Mucosa of descending colon (tissue), 3 donors: Measurements from ENCODE around the gene TNFRSF4. TPM values are rescaled to one million over a fixed set of nuclear protein-coding genes. Genes with fewer than 3 reads are reported as not detected.

Experiments used
- ATAC-seq: fragments of 200-7000 bp; cut with Tn5 transposase; one replicate; pipeline ENCODE4 v1.9.1; 2020; ENCODE audit warnings: mild to moderate bottlenecking, moderate library complexity
- DNase-seq, 3 donors: peaks; one replicate each; pipeline ENCODE4 v3.0.0-alpha.2; 2020
- H3K36me3 ChIP-seq: fragments of 200-600 bp; one replicate; pipeline ENCODE4 v1.8.0; 2021; ENCODE audit warnings: low read depth, mild to moderate bottlenecking
- H3K4me1 ChIP-seq: fragments of 200-600 bp; one replicate; pipeline ENCODE4 v1.8.0; 2021; ENCODE audit warnings: low read depth, mild to moderate bottlenecking
- H3K4me3 ChIP-seq: fragments of 200-600 bp; one replicate; pipeline ENCODE4 v1.8.0; 2021; ENCODE audit warnings: mild to moderate bottlenecking
- H3K9me3 ChIP-seq: fragments of 200-600 bp; one replicate; pipeline ENCODE4 v1.8.0; 2021; ENCODE audit warnings: mild to moderate bottlenecking
- CTCF ChIP-seq: fragments of 200-600 bp; IDR thresholded peaks from one replicate; pipeline ENCODE4 v1.8.0; 2022; ENCODE audit warnings: antibody characterized with exemption, mild to moderate bottlenecking
- intact Hi-C, 2 donors: fragments of 100-400 bp; cut with DNase I in 1 of 2; cut with micrococcal nuclease in 1 of 2; formaldehyde crosslinking; loops; one replicate each; pipeline versions ENCODE4 v1.11.0 to v1.11.1; 2022; cut with DNase I, micrococcal nuclease
- total RNA-seq, 3 donors: library from RNA; stranded (reverse); fragmentation: NEBNext Ultra II Directional in 2 of 3; extraction: Animal tissue kit (Norgen Biotek cat#: 25700) in 2 of 3; gene quantifications; one replicate each; pipeline versions ENCODE4 v1.2.1 to v1.2.4, GENCODE V29; 2021 to 2023
- donor health status: DM: no; HTN: no; CAD: no; lungs with moderate emphysema.
- donor health status: DM: no; HTN: no; CAD: no.
- donor health status: DM: no; HTN: yes; CAD: no.

The TNFRSF4 gene
- total RNA-seq, 3 donors from 2014 or later: 0.69 to 1.2 (median 0.80) TPM

GRCh38 chr1:1220197-1220596 lies 6.2 kb upstream of the TNFRSF4 start:
- H3K4me3 ChIP-seq: no peak overlapping the region
- TF ChIP-seq CTCF: no peak
- intact Hi-C loops: no loop called here
- H3K4me1 ChIP-seq: peaks cover 12% of the 10 kb centered on the region
- ATAC-seq (no peak), DNase-seq (no peak)
- peaks cover 13% of the 10 kb centered on the region for H3K36me3 ChIP-seq
- H3K9me3 ChIP-seq: no peaks in the 10 kb centered on the region

GRCh38 chr1:1219341-1219740 lies 5.4 kb upstream of the TNFRSF4 start:
- Histone ChIP-seq H3K36me3 (peaks cover 13% of the 10 kb centered on the region), H3K4me1 (peaks cover 19% of the 10 kb centered on the region), H3K4me3 (no peak overlapping the region), H3K9me3 (no peaks in the 10 kb centered on the region)
- no peak for DNase-seq
- intact Hi-C loops: no loop called here
- TF ChIP-seq CTCF: no peak
- ATAC-seq: no peak

GRCh38 chr1:1218524-1219200 lies 4.7 kb upstream of the TNFRSF4 start:
- no peak overlapping the region for H3K4me3 ChIP-seq
- ATAC-seq (no peak), DNase-seq (no peak)
- peaks cover 13% of the 10 kb centered on the region for H3K36me3 ChIP-seq
- TF ChIP-seq CTCF: no peak
- peaks cover 23% of the 10 kb centered on the region for H3K4me1 ChIP-seq
- intact Hi-C loops: no loop called here
- H3K9me3 ChIP-seq: no peaks in the 10 kb centered on the region

- no peak for TF ChIP-seq CTCF
- Histone ChIP-seq H3K4me1 (peaks cover 24% of the 10 kb centered on the region), H3K36me3 (peaks cover 7% of the 10 kb centered on the region), H3K4me3 (no peak overlapping the region), H3K9me3 (no peaks in the 10 kb centered on the region)
- DNase-seq: no peak
- intact Hi-C loops: no loop called here
- ATAC-seq: peak; percentile 18
These were observed 3.9 kb upstream of the TNFRSF4 start for GRCh38 chr1:1217621-1218523.

- Histone ChIP-seq H3K9me3 (no peaks in the 10 kb centered on the region), H3K36me3 (peaks cover 7% of the 10 kb centered on the region), H3K4me3 (no peak overlapping the region), H3K4me1 (peaks cover 15% of the 10 kb centered on the region)
- no peak for TF ChIP-seq CTCF
- intact Hi-C loops: no loop called here
- DNase-seq (no peak), ATAC-seq (no peak)
These were observed 3.0 kb upstream of the TNFRSF4 start for GRCh38 chr1:1216770-1217620.
